Stimulated activated naive CD4-positive, alpha-beta T cell (primary cell): ENCODE data around the gene SOD2.
"Not testable (repeated sequence)": the region's sequence is repeated elsewhere in the genome, so short reads cannot be mapped to it uniquely, and the experiment has no call there.

Source experiments
- DNase-seq, 6 experiments: peaks; one replicate each; lab custom pipeline; 2025; lab: John Stamatoyannopoulos, UW

The SOD2 gene

DNA sequence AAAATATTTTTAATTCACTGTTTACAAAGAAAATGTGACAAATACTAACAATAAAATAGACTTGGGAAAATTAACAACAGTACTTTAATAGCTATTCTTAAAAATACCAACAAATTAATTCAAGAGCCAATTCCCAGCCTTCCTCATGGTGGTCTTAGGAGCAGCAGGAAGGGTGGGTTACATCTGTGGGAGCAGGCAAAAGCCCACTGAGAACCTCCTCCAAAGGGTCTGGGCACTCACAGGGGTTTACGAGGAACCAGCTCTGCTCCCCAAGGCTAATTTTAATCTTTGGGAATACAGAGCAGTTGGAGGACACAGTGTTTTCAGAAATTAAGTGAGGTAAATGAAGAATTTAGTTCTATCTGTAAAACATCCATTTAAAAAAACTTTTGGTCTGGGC is 10.2 kb downstream of the SOD2 start:
- no peak for DNase-seq

DNA sequence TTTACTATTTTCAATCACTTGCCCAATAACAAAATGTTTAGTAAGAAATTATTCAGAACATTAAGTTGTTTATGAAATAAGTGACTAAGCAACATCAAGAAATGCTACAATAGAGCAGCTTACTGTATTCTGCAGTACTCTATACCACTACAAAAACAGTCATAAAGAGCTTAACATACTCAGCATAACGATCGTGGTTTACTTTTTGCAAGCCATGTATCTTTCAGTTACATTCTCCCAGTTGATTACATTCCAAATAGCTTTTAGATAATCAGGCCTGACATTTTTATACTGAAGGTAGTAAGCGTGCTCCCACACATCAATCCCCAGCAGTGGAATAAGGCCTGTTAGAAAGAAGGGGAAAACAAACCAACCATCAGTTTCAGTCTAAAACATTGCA is 10.7 kb downstream of the SOD2 start:
- DNase-seq: no peak

DNA sequence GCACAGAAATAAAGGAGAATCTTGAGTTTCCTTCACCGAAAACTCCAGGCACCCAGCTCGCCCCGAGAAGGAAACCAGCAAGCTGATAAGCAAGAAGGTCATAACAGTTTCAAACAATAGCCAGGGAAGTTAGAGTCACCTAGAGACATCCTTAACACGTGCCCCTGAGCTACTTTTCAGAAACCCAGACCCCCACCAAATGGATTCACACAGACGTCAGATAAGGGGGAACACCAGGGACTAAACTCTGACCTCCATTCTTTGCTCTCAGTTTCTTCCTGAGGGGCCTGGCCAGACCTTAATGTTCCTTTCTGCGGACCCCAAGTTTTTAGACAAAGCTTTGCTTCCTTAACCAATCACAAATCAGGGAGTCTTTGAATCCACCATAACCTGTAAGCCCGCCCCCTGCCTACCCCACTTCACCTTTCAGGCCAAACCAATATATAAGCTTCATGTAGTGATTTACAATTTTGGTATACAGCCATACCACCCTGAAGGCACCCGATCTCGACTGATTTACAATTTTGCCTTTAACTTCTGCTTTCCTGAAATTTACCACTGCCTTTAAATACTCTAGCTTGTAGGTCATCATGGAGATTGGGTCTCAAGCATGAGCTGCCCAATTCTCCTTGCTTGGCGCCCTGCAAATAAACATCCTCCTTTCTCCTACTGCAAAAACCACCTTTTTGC is 11.7 kb downstream of the SOD2 start:
- no peak for DNase-seq

DNA sequence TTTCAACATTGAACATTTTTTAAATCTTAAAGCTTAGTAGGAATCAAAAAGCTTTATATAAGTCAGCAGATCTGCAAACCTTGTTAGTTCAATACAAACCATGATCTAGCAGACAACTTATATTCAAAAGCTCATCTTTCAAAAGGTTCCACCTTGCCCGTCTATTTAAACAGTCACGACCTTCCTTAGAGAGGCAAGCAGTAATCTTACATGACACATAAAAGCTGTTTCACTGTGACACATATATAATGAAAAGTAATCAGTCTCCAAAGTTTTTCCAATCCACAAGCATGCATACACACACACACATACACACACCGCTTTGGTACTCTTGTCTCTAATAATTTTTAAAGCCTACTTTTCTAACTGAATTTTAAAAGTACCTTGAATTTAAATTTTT is 12.9 kb downstream of the SOD2 start:
- DNase-seq: no peak

DNA sequence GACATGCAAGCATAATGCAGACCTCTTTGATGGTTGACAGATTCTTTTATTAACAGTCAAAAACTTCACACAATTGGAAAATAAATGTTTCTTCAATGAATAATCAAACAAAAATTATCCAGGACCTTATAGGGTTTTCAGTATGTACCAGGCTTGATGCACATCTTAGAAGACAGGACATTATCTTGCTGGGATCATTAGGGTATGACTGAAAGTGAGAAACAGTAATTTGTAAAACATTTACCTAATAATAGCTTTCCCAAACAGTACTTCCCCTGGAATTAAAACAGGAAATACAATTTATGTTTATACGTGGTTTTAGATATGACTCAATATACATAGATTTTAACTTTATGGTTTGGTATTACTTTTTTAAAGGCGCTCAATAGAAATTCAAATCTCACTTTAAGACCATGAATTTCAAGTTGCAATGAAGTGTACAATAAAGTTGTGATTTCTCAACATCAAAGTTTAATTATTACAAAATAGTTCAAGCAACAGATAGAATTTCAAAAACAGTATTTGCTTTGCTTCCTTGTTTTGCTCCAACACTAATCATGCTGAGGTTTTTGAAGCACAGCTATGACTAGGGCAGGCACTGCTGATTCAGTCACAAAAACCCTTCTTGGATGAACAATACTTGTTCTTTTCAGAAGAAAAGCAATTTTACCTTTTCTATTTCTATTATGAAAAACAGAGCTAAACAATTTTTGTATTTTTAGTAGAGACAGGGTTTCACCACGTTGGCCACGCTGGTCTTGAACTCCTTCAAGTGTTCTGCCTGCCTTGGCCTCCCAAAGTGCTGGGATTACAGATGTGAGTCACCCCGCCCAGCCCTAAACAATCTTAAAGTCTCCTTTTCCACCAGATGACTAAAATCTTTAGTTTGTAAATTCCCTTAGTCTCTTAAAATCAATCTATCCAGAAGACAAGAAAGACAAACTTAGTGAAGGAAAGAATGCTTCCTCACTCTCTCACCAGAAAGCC is 13.7 kb downstream of the SOD2 start:
- no peak for DNase-seq

DNA sequence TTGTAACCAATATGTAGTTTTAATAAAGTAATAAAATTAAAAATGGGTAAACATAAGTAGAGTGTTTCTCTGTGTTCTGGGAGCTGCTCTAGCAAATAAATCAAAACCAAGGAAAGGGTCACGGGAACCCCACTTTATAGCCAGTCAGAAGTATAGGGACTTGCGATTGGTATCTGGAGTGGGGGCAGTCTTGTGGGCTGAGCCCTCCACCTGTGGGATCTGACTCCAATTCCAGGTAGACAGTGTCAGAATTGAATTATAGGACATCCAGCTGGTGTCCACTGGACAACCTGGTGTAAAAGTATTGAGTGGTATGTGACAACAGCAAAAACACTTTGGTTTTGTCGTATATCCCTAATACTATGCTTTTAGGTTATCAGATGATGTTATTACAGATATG is 14.5 kb downstream of the SOD2 start:
- no peak for DNase-seq

DNA sequence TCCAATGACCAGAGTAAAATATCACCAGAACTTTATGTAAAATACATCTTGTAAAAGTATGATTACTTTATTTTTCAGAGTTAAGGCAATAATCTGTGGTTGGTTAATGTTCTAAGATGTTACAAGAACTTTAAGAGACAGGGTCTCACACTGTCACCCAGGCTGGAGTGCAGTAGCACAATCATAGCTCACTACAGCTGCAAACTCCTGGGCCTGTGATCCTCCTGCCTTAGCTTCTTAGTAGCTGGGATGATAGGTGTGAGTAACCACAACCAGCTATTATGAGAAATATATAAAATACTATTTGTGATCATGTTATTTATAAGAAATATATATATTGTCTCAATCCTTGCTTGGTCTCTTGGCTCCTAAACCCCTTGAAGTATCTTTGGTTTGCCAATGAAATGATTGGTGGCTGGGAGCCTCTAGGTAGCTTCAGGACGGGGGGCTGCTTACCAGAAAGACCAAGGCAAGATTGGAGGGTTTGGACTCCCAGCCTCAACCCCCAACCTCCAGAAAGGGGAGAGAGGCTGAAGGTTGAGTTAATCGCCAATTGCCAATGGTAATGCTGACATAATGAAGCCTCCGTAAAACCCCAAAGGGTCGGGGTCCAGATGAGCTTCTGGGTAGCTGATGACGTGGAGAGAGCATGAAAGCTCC is 15.4 kb downstream of the SOD2 start:
- no peak for DNase-seq

DNA sequence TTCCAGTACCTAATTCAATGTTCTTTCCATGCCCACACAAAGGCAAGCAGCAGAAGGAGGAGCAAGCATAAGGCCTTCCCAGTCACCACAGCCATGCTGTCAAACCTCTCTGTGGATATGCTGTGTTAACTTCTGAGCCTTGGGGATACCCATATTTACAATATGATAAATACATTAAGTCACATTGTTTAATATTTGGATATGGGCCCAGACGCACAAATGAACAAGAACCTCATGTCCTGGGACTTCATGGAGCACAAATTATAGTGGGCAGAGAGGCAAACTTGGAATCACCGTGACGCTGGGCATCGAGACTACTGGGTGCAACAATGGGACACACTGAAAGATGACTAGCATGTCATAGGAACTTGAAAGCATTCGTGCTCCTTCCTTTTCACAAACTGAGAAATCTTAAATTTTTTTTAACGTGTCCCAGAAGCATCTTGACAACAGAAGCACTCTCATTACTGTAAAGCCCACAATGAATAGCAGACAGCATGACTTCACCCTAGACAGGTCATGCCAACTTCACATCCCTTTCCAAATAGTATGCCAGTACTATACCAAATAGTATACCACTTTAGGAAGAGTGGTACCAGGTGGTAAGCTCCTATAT is 16.0 kb downstream of the SOD2 start:
- no peak for DNase-seq

DNA sequence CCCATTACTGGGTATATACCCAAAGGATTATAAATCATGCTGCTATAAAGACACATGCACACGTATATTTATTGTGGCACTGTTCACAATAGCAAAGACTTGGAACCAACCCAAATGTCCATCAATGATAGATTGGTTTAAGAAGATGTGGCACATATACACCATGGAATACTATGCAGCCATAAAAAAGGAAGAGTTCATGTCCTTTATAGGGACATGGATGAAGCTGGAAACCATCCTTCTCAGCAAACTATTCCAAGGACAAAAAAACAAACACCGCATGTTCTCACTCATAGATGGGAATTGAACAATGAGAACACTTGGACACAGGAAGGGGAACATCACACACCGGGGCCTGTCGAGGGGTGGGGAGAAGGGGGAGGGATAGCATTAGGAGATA is 16.8 kb downstream of the SOD2 start:
- DNase-seq: not testable (repeated sequence)

DNA sequence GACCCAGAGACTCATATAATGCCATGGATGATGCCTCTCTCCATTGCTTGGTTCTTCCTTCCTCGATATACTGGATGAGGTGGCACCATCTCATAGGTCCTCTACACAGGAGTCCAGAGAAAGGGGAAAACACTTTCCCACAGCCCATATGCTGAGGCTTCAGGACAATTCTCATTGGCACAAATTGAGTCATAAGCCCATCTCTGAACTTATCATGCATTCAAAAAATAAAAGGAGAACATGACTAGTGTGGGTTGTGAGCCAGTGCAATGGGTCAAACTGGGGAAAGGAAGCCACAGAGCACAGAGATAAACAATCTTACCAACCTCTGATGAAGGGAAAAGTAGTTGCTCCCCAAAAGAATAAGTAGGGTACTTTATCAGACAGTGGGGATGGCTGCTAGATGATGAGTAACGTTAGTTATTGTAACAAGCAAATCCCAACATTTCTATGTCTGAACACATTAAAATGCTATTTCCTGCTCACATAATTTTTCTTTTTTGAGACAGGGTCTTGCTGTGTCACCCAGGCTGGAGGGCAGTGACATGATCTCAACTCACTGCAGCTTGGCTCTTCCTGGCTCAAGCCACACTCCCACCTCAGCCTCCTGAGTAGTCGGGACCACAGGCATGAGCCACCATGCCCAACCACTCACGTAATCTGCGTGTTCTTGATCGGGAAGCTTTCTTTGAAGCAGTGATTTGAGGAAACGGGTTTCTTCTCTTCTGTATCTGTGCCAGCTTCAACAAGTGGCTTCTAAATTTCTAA is 27.0 kb downstream of the SOD2 start:
- DNase-seq: no peak

DNA sequence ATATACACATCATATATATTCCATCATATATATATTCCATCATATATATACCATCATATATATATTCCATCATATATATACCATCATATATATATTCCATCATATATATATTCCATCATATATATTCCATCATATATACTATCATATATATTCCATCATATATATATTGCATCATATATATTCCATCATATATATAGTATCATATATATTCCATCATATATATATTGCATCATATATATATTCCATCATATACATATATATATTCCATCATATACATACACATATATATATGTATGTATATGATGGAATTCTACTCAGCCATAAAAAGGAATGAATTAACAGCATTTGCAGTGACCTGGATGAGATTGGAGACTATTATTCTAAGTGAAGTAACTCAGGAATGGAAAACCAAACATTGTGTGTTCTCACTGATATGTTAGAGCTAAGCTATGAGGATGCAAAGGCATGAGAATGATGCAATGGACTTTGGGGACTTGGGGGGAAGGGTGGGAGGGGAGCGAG is 29.6 kb downstream of the SOD2 start:
- not testable (repeated sequence) for DNase-seq

DNA sequence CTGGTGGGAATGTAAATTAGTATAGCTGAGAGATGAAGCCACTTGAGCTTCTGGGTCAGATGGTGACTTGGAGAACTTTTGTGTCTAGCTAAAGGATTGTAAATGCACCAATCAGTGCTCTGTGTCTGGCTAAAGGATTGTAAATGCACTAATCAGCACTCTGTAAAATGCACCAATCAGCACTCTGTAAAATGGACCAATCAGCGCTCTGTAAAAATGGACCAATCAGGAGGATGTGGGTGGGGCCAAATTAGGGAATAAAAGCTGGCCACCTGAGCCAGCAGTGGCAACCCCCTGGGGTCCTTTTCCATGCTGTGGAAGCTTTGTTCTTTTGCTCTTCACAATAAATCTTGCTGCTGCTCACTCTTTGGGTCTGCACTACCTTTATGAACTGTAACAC is 31.1 kb downstream of the SOD2 start:
- not testable (repeated sequence) for DNase-seq

DNA sequence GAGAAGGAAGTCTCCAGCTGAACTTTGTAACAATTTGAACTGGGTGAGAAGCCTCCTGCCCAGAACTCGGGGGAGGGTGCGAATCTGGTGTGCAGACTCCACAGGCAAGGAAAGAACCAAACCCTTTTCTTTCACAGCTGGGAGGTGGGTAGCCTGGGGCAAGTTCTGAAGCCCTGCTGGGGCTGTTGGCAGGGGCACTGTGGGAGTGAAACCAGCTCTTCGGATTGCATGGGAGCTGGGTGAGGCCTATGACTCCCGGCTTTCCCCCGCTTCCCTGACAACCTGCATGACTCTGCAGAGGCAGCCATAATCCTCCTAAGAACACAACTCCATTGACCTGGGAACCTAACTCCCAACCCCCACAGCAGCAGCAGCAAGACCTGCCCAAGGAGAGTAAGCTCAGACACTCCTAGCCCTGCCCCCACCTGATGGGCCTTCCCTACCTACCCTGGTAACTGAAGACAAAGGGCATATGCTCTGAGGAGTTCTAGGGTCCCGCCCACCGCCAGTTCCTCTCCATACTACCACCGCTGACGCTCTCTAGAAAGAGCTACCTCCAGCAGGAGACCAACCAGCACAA is 37.5 kb downstream of the SOD2 start:
- no peak for DNase-seq

DNA sequence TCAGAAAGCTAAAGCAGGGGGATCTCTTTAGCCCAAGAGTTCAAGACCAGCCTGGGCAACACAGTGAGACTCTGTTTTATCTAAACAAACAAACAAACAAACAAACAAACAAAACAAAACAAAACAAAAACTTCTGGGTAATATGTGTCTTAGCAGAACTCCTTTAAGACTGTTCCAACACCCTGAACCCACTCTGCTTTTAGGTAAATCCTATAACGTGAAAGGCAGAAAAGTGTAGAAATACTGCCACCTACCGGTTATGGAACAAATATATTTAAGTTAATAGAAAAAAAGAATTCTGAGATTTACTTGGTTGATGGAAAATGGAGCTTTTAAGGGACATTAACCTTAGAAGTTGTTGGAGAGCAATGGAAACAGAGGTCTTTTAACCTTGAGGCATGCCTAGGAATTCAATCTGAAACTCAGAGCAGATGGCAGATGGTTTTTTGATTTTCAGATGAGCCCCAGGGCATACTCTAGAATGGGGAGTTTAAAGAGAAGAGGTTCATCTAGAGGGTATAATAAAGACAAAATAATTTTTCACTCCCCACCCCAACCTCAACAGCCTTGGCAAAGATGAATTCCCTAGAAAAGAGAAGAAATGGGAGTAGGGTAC is 38.5 kb downstream of the SOD2 start:
- peak in 3 of 6 experiments; percentile 21 to 47 (median 45) for DNase-seq

DNA sequence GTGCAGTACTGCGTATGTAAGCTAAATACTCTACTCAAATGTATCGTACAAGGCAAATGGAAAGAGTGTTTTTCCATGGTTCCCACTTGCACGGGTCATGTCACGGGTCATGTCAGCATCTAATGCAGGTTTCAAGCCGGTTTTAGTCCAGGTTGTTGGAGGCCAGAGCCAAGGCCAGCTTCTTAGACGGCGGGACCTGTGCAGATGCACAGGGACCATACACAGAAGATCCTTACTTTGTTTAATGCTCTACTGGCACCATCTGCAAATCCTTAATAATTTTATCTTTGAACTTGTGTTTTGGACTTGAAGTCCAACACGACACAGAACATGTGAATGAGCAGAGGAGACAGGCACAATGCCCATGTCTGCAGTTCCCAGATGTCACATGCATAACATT is 42.7 kb downstream of the SOD2 start:
- no peak for DNase-seq

DNA sequence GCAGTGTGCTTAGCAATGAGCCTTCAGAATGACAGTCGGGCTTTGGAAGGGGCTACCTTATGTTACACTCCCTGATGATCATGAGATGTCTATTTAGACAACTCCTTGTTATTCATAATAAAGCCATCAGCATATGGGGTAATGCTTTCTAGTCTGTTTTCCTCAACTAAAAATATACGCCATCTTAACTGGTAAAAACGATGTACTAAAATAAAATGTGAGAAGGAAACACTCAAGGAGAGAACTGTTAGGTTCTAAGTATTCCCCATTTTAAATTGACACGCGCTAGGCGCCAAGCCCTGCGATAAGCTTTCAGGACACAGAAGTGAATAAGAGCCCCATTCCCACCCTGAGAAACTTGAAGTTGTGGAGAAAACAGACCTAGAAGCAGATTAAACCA is 43.6 kb downstream of the SOD2 start:
- DNase-seq: no peak

DNA sequence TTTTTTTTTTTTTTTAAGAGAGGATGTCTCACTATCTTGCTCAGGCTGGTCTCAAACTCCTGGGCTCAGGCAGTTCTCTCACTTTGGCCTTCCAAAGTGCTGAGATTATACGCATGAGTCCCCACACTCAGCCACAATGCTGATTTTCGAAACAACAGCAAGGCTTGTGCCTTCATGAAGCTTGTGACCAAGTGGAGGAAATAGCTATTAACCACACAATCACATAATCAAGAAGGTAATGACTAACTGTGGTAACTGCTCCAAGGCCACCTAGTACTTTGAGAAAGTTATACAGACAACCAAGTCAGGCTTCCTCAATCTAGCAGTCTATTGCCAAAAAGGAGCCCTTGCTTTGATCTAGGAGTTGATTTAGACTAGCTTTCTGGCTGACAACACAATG is 46.3 kb downstream of the SOD2 start:
- no peak for DNase-seq

DNA sequence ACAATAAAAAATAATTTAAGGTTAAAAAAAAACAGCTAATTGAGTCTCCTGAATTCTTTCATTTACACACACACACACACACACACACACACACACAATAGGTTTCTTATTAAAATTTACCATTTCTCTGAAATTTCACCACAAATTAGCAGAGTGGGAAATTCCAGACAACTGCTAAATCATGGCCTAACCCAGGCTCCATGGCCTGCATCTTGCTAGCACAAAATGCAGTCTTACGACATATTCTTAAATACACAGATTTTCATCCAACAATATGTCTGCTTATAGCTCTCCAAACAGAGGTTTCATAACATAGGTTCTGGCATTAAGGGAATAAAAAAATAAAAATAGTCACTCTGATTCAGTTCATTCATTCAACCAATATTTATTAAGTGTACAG is 46.9 kb downstream of the SOD2 start:
- DNase-seq: no peak

DNA sequence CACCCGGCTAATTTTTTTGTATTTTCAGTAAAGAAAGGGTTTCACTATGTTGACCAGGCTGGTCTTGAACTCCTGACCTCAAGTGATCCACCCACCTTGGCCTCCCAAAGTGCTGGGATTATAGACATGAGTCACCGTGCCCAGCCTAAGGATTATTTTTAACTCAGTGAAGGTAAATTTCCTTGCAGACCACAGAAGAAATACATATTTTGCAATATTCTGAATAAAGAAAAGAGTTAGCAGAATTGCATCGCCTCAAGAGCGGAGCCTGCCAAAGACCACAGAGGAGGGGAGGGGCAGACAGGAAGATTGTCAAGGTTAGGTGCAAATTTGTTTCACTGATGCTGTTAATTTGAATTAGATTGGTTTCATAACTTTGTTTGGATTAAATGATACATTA is 47.4 kb downstream of the SOD2 start:
- DNase-seq: no peak
